GM12801 (cell line): ENCODE results near the gene PM20D1.

Source experiments
- CTCF ChIP-seq: IDR thresholded peaks from one replicate; pipeline ENCODE4 v1.5.1; 2011; ENCODE audit warnings: control low read depth; ENCODE audit not compliant: insufficient read length; ENCODE audit errors: extremely low read depth

The PM20D1 gene

GRCh38 chr1:205849619-205850355 is at the start of gene PM20D1:
Gene PM20D1 (minus strand): TSS chr1:205850132. CDS start chr1:205850072, 60 bp downstream.
- TF ChIP-seq CTCF = no peak

- no peak for TF ChIP-seq CTCF
Observed at GRCh38 chr1:205896351-205896750, 46.4 kb upstream of the PM20D1 start.

- TF ChIP-seq CTCF = no peak
Observed at GRCh38 chr1:205883792-205884191, 33.9 kb upstream of the PM20D1 start.

- TF ChIP-seq CTCF = no peak
Observed at GRCh38 chr1:205880923-205881322, 31.0 kb upstream of the PM20D1 start.

GRCh38 chr1:205879974-205880373 is 30.0 kb upstream of the PM20D1 start:
- TF ChIP-seq CTCF = no peak

GRCh38 chr1:205878026-205878425 is 28.1 kb upstream of the PM20D1 start:
- no peak for TF ChIP-seq CTCF

- TF ChIP-seq CTCF = no peak
Observed at GRCh38 chr1:205870236-205870635, 20.3 kb upstream of the PM20D1 start.

GRCh38 chr1:205861540-205861939 is 11.6 kb upstream of the PM20D1 start:
- no peak for TF ChIP-seq CTCF
